RPMI7951 (cell line): Measurements from ENCODE around the gene TSHZ1. TPM values are rescaled to one million over a fixed set of nuclear protein-coding genes. Genes with fewer than 3 reads are reported as not detected.
A peak's percentile ranks its signal among the peaks of the same experiment; 100 is the strongest.

Experiments used
- DNase-seq: peaks from one replicate; pipeline ENCODE4 v3.0.0-alpha.2; 2012; ENCODE audit warnings: low read depth
- total RNA-seq: library from RNA; depleted of rRNA; stranded (reverse); fragments of >200 nt; shearing (Covaris generic); gene quantifications from 2 replicates; pipeline ENCODE4 v1.2.3, GENCODE V29; 2014

The TSHZ1 gene
- total RNA-seq, 1 experiment from 2014 or later: 8.4 TPM

DNA sequence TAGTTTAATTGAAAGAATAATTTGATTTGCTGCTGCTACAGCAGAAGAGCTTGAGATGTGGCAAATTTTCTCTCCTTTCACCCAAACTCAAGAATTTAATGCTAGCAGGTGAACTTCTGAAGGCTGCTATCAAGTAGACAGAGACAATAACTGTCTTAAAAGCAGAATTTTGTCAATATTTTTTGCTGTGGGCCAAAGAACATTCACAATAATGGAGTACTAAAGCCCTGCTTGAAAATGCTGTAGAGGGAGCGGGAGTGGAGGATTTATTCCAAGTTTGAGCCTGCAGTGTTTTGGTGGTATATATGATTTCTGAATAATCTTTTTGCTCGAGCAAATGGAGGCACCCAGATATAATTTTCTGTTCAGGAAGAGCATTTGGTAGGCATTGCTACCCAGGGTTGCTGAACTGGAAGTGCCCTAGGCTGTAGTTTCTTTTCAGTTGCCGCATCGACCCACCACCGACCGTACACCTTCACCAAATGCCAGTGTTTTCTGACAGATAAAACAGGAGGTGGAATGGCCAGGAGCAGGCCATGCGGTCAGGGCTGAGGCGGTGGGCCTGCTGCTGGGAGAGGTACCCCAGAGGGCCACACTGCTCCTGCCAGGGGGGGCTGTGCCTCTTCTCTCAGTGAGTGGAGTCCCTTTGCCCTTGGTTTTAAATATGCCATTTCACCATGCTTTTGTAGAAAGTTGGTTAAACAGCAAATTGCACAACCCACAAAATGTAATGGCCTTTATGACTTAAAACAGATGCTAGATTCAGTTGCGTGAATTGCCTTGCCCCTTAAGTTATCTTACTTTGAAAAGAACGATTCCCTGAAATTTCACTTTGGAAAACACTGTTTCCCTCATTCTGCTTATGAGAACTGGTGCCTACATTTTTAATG is 36.4 kb downstream of the TSHZ1 start:
- peak; percentile 42 for DNase-seq

DNA sequence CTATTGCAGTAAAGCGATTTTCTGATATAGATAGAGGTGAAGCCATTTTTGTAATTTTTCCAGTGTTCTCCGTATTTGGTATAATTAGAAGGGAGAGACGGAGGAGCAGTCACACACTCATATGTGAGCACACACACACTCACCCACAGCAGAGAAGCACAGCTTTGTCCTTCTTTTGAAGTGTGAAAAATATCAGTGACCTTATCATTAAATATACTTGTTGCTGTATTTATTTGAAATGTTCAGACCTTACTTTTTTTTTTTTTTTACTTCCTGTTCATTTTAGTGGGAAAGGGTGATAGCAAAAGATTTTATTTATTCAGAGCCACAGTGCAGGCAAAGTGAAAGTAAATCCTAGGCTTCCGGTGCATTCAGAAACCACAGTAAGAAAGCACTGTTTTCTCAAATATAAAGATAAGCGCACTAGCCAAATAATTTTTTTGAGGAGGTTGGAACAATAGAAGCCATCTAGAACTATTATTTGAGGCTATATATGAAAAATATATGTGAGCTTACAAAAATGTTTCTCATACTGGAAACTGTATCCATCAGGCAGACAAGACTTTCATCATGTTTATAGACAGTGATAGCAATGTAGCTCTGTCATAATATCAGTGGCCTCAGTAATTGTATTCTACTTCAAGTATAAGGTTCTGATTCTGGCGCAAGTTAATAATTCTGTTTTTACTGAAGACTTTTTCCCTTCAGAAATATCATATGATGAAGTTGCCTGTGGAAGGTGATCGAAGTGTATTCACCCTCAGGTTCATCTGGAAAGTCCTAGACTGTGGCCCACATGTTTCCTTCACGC is 37.2 kb downstream of the TSHZ1 start:
- DNase-seq: peak; percentile 58

DNA sequence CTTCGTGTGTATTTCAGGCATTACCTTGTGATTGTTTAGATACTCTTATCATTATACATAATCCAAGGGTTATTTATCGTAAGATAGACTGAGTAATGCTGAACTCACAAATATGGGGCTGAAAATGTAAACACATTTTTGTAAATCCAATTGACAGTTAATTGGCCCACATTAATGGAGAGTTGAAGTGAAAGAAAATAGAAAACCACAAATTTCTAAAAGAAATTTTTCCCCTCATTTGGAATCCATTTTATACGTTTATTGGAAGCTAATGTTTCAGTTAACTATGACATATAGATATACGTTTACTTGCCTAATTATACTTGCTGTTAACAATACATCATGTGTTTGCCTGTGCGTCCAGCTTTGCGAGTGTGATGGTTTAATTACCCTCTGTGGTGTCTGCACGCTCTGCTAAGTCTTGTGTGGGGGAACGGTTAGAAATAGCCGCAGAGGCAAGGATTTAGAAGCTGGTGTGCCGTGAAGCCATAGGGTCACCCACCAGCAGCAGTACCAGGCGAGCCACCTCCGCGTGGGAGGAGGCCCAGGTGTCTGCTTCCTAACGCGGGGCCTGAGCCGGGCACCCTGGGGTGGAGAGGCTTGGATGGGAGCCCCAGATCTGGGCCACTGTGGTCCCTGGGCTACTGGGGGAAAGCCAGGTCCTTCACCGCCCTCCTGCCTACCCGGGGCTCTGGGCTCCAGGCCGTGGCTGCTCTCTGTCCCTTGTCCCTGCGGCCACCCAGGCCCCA is 38.0 kb downstream of the TSHZ1 start:
- DNase-seq: peak; percentile 15

DNA sequence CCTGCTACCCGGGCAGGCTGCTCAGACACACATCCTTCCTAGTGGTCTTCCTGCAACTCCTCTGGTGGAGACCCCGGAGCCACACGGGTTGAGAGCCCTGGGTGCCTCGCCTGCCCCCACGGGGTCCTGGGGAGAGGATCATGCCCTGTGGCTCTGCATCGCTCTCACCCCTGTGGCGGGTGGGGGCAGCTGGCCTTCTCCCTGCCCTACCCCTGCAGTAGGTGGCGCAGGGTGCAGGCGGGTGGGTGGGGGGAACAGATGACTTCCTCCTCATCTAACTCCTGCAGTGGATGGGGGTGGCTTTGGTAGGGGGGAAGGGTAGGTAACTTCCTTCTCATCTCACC is 38.5 kb downstream of the TSHZ1 start:
- DNase-seq: no peak

DNA sequence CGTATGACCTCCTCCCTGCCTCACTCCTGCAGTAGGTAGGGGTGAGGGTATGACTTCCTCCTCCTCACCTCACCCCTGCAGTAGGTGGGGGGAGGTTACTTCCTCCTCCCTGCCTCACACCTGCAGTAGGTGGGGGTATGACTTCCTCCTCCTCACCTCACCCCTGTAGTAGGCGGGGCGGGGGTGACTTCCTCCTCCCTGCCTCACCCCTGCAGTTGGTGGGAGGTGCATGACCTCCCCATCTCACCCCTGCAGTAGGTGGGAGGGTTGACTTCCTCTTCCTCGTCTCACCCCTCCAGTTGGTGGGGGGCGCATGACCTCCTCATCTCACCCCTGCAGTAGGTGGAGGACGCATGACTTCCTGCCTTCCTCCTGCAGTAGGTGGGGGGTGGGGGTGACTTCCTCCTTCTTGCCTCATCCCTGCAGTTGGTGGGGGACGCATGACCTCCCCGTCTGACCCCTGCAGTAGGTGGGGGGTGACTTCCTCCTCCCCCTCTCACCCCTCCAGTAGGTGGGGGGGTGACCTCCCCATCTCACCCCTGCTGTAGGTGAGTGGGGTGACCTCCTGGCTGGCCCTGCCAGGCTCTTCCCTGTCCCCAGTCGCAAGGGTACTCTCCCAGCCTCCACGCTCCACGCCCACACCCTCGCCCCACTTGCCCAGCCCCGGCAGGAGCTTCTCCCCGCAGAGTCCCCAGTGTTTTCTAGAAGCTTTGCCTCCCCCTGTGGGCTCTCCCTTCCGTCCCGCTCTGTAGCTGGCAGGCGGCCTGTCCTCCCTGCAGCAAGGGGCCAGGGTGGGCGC is 39.3 kb downstream of the TSHZ1 start:
- DNase-seq: no peak

DNA sequence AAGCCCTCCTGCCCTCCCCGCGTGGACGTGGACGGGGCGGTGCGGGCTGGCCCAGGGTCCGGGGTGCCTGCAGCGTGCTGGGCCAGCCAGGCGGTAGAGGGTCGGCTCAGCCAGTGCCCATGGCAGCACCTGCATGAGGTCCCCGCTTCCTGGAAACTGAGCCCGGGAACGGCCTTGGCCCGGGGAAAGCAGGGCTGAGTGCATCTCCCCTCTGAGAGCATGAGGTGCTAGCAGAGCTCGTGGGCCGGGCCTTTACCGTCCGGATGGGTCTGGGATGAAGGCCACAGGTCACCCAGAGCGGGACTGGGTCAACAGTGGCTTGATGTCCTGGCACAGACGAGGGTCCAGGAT is 39.8 kb downstream of the TSHZ1 start:
- DNase-seq: no peak

DNA sequence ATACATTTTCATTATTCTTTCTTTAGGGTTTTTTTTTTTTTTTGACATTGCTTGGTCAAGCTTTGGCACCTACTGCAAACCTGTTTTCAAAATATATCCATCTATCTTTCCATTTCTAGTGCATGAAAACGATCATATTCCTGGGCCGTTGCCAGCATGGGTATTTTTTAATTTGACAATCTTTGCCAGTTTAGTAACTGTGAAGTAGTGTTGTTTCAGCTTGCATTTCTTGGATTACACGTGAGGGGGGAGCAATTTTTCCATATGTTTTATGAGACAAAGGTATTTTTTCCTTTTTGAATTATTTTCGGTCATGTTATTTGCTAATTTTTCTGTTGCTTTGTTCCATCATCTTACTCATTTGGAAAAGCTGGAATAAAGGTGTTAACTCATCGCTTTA is 40.9 kb downstream of the TSHZ1 start:
- no peak for DNase-seq

DNA sequence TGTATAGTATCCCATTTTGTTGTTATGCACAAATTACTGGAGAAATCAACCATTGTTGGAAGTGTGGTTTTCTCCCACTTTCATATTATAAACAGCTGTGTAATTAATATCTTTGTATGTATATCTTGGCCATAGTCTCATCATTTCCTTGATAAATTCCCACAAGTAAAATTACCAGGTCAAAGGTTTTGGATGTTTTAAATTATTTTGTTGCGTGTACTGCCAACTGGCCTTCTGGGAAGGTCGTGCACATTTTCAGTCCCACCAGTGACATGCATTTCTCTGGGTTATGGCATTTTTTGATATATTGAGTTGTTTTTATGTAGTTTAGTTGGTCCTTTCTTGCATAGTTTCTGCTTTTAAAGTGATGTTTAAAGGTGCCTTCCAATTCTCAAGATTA is 41.5 kb downstream of the TSHZ1 start:
- no peak for DNase-seq

DNA sequence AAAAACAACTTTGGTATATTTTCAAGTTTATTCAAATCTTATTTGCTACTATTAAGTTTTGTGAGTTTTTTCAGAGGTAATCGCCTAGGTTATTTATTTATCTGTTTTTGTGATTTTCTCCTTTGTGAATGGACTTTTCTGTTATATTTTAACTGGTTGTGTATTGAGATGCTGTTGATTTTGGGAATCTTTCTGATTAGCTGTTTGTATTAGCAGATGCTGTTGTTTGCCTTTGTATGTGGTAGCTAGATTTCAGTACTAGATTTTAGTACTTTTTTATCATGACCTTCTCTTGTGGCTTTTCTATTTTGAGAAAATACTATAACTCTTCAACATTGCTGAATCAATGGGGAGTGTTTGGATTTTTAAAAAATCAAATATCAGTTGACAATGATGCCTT is 42.4 kb downstream of the TSHZ1 start:
- no peak for DNase-seq

DNA sequence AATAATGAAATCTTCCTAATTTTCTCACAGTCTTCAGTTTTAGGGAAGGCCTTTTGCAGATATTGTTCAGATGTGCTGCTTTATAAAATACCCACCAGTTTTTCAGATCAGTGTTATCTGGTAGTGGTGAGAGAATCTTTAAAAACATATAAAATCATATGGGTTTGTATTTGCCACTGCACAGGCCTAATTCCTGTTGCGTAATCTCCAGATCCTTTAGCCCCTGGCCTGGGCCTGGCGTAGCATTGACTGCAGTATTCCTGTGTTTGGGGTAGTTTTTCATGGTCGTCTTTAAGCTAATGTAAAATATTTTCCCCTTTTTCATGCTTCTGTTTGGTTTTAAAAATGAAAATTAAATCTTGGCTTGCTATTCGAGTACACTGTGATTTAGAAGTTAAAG is 43.2 kb downstream of the TSHZ1 start:
- DNase-seq: no peak

DNA sequence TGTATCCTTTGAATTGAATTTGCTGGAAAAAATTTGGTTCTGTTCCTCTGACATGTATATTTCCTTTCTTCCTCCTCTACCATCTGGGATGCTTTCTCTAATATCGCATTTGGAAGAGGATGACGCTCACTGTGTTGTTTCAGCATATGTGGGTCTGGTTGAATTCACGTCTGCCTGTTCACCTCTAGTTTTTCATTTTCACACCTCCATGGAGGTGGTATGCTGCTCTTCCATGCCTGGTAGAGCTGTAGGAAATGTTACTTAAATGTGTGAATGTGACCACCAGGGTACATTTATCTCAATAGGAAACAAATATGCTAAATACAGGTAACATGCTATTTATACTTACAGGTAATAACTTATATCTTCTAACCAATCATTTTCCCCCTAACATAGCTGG is 44.5 kb downstream of the TSHZ1 start:
- no peak for DNase-seq

DNA sequence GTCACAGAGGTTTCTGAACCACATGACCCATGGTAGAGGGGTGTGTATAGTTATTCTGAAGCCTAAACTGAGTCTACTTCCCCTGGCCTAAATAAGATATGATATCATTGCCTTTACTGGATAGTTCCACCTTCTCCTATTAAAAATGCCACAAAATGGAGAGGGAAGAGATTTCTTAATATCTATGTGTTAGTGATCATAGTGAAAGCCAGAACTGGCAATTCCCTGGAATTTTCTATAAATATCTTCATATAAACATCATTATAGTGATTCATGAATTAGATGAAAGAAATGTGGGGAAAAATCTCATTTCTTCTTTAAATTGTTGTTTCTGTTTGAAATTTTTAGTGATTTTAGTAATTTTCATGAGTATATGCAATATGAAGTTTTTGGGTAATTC is 45.8 kb downstream of the TSHZ1 start:
- DNase-seq: no peak

DNA sequence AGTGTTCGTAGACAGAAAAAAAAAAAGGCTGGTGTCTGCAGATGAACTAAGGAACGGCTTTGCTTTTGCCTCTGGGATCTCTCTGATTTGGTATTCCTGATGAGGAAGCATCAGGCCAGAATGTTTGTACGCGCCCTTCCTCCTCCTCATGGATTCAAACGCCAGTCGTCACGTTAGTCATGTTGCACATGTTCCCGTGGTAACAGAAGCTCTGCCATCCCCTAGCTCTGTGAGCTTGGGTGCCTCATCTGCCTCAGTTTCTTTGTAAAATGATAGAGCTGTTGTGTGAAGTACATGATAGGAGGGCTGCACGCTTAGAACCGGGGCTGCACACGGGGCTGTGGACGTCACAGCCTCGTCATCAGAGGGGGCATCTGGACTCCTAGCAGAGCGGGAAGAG is 47.0 kb downstream of the TSHZ1 start:
- no peak for DNase-seq

DNA sequence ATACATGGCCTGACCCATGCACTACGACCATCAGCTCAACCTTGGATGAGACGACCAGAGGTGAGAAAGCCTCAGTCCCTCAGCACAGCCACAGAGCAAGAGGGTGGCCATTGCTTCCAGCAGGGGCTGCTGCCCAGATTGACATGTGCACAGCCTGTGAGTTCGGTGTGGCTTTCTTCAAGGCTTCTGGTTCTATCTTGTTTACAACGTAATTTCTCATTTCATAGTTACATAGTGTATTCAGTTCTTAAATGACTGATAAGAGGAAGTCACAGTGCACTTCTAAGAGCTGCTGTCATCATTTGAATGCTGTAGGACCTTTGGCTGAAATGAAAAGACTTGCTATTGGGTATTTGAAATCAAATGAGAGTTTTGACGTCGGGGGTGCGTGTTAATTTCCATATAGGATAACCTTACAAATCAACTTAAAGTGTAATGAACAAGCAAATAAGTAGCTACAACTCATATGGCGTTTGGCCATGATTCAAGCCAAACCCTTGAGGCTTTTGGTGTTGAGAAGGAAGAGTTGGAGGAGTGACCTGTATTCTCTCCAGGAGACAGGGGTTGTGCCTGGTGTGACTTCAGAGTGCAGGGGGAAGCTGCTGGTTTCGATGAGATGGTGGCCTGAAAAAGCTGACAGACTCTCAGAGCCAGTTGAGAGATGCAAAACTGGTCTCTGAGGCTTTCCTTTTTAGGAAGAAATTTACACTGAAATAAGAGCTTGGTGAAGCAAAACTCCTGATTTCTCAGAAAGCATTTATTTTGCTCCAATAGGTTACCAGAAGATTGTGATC is 51.0 kb downstream of the TSHZ1 start:
- no peak for DNase-seq

DNA sequence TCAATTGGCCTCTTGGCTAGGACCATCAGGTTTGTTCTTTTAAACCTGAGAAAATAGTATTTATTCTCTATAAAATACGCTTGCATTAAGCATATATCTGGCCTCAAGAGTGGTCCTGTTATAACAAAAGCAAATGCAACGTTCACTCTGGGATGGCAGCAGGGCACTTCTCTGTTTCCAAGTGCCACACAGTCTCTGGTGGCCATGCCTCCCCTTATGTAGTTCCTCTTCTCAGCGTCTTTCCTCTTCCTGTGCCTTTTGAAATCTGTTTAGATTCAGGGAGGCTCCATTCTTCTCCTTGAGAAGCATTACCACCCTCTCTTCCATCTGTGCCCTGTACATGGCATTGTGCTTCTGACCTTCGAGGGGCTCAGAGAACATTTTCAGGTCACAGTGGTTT is 51.9 kb downstream of the TSHZ1 start:
- no peak for DNase-seq

DNA sequence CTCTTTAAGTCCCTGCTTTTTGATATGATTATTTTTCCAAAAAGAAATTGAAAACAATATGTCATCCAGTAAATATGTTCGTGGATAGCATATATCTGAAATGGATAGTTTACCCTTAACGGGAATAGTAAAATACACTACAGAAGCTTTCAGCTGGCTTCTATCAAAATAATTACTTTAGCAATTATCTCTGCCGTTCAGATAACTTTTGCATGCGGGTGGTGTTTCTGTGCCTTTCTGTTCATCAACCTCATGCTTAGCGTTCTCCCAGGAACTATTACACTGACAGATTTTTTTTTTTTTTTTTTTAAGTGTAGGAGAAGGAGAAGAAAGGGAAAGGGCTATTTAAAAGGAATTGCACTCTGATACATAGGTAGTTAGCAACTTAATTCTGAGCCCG is 53.6 kb downstream of the TSHZ1 start:
- DNase-seq: no peak

DNA sequence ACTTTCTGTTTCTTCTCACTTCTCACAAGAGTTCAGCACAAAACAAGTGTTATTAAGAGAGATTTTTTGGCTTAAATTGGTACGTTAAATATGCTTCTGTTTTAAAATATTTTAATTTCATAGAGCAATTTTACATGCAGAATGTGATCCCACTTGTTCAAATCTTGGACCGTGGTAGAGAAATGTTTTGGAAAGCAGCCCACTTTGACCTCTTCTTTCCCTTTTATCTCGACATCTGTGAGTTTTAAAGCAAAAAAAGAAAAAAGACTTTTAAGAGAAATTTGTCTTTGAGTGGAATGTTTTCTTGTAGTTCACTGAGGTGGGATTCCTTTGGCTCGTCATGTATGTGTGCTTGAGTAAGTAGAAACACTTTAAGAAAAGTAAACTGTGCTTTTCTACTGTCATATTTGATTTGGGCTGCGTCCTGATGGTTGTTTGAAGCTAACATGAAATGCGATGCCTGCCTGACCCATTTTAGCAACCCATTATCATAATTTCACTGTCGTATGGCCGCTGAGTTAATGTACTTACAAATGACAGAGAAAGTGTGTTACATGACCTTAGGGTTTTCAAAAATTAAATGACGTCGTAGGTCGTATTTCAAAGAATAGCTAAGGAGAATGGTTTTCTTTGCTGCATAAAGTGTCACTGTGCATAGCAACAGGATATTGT is 54.5 kb downstream of the TSHZ1 start:
- no peak for DNase-seq

DNA sequence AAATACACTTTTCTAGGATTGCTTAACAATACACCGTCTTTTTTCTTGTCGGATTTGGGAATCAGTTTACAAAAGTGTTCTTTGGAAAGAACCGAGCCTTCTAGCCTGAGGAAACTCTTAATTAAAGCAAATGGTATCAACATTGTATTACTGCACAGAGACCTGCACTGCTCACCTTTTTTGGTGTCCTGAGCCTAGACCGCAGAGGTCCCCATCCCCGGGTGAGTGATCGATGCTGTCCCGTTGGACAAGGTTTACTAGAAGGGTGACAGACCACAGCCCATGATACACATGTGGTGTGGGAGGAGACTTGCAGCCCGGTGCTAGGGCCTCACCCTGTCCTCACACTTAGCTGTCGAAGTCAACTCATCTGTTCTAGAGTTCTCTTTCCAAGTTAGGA is 55.3 kb downstream of the TSHZ1 start:
- DNase-seq: no peak

DNA sequence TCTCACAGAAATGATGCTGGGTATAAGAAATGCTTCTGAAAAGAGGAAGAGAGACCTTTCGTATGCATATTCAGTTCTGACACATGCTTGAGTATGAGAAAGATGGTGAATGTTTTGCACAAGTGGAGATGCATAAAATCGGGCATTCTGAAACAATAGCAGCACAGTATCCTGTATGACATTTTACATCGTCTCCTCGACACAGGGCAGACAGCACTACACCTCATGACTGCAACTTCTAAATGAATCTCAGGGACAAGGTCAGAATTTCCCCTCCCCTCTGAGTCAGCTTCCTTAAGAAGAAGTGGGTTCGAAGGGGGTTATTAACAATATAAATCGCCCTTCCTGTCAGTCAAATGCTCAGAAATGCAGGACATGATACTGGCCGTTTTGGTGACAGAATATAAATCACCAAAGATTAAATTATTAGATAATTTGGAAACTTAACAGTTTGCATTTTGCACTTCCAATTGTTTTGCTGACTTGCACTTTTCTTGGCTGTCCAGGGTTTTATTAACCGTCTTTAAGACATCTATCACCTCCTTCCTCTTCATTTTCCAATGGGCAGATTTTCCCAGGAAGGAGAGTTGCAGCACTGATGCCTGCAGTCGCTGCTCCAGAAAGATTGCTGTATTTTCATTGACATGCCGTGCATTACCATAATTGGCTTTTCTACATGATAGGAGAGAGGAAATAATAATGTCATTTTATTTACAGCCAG is 57.2 kb downstream of the TSHZ1 start:
- no peak for DNase-seq

DNA sequence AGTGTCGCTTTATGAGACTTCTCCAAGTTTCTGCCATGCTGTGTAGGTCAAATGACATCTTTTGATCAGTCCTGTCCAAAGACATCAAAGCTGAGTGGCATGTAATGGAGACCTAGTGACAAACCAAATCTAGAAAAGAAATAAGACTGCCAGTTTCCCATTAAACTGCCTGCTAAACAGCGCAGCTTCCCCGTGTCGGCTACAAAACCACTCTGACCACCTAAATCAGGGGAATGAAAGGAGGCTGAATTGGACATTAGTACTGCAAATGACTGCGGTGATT is 57.7 kb downstream of the TSHZ1 start:
- DNase-seq: no peak
